ENCODE data around the gene MACROD1.

MACROD1 gene

DNA sequence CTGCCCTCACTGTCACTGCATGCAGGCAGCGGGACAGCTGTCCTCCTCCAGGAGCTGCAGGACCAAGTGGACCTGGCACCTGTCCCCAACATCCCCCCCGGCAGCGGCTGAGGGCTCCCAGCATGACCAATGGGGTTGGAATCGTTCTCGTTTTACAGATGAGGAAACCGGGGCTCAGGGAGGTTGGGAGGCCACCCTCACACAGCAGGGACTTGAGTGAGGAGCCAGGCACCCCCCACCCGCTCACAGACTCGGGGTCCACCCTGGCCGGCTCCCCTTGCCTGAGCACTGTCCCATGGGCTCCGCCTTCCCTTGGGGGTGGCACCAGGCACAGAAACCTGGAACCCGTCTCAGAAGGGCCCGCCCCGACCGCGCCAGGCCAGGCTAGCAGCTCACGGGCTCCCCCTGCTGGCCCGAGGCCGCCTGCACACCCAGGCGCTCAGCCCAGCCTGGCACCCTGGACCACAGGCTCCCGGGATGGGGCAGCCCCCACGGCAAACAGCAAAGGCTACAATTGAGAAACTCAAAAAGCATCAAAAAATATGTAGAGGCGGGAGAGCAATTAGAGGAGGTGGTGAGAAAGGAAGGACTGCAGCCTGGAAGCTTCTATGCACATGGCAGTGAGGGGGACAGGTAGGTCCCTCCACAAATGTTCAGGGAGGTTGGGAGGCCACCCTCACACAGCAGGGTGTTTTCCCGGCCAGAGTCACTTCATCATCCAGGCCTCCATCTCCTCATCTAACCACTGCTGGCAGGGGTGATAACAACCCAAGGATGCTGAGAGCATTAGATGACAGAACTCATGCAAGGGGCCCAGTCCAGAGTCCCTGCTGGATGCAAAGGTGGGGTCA is 12.8 kb downstream of the MACROD1 start:
- Histone ChIP-seq H3K4me1 (ENCODE audit: control insufficient read depth, insufficient read depth, low read length, poor library complexity, severe bottlenecking) (peaks cover 5% of the 10 kb centered on the region), H3K27ac (ENCODE audit: insufficient read depth, low read length, poor library complexity, severe bottlenecking) (no peak overlapping the region), H3K4me3 (ENCODE audit: insufficient read depth, low read depth, low read length, poor library complexity, severe bottlenecking) (no peak overlapping the region)

DNA sequence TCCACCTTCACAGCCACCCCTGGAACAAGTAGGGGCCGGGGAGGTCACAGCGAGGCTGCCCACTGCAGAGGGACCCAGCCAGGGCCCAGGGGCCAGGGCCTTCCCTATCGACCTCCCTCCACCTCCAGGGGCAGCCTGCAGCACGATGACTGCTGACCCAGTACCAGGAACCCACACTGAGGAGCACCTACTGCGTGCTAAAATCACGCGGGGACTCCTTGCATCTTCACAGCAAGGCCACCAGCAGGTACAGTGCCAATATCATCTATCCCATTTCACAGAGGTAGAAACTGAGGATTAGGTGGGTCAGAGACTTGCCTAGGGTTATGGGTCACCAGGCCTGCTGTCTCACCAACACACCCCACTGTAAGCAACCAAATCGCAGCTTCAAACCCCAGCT is 14.6 kb downstream of the MACROD1 start:
- no peaks in the 10 kb centered on the region for H3K36me3 ChIP-seq (ENCODE audit: control insufficient read depth, insufficient read depth, low read length)
- H3K4me1 ChIP-seq (ENCODE audit: control insufficient read depth, insufficient read depth, low read length, poor library complexity, severe bottlenecking), result peaks cover 5% of the 10 kb centered on the region
- no peak overlapping the region for H3K4me3 ChIP-seq (ENCODE audit: insufficient read depth, low read depth, low read length, poor library complexity, severe bottlenecking)
- no peak for DNase-seq
- no peaks in the 10 kb centered on the region for H3K27me3 ChIP-seq (replicated peaks; ENCODE audit: control insufficient read depth, insufficient read depth, low read length, poor library complexity, severe bottlenecking)
- no peaks in the 10 kb centered on the region for H3K9me3 ChIP-seq (ENCODE audit: control insufficient read depth, low read length)
- H3K27ac ChIP-seq (ENCODE audit: insufficient read depth, low read length, poor library complexity, severe bottlenecking), result no peak overlapping the region

More for the DNA sequence above, 12.8 kb downstream of the MACROD1 start:
- peak; percentile 38 to 53 (median 43) for DNase-seq
- no peaks in the 10 kb centered on the region for H3K36me3 ChIP-seq (ENCODE audit: control insufficient read depth, insufficient read depth, low read length)
- H3K9me3 ChIP-seq (ENCODE audit: control insufficient read depth, low read length), result no peaks in the 10 kb centered on the region
- no peaks in the 10 kb centered on the region for H3K27me3 ChIP-seq (replicated peaks; ENCODE audit: control insufficient read depth, insufficient read depth, low read length, poor library complexity, severe bottlenecking)

DNA sequence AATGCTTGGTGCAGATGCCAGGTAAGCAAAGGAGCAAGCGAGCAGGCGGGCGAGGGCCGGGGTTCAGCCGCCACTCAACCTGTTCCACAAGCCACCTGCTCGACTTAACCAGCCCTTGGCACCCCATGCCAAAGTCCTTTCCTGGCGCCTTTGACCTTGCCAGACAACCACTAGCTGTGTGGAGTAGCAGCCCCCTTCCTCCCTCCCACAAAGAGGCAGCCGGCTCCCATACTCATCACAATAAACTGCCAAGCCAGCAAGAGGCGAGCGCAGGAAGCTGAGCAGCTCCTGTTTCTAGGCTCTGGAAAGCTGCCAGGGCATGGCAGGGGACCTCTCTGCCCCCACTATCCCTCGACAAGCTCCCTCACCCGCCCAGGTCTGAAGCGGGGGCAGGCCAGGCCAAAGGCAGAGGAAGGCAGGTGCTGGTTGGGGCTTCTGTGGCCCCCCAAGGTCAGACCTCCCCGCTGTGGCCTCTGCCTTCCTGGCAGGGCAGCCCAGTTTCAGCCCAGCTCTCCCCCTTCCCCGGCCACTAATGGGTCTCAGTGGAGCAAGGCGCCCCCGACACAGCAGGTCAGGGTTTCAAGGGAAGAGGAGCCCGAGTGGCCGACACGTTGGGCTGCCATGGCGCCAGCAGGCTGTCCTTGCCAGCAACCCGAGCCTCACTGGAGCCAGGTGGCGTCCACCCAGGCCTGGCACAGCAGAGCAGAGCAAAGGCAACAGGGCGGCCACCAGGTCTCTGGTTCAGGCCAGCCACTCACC is 15.3 kb downstream of the MACROD1 start:
- Histone ChIP-seq H3K27me3 (replicated peaks; ENCODE audit: control insufficient read depth, insufficient read depth, low read length, poor library complexity, severe bottlenecking) (no peaks in the 10 kb centered on the region), H3K4me1 (ENCODE audit: control insufficient read depth, insufficient read depth, low read length, poor library complexity, severe bottlenecking) (peaks cover 5% of the 10 kb centered on the region), H3K36me3 (ENCODE audit: control insufficient read depth, insufficient read depth, low read length) (no peaks in the 10 kb centered on the region), H3K9me3 (ENCODE audit: control insufficient read depth, low read length) (no peaks in the 10 kb centered on the region), H3K4me3 (ENCODE audit: insufficient read depth, low read depth, low read length, poor library complexity, severe bottlenecking) (no peak overlapping the region), H3K27ac (ENCODE audit: insufficient read depth, low read length, poor library complexity, severe bottlenecking) (no peak overlapping the region)
- no peak for DNase-seq

DNA sequence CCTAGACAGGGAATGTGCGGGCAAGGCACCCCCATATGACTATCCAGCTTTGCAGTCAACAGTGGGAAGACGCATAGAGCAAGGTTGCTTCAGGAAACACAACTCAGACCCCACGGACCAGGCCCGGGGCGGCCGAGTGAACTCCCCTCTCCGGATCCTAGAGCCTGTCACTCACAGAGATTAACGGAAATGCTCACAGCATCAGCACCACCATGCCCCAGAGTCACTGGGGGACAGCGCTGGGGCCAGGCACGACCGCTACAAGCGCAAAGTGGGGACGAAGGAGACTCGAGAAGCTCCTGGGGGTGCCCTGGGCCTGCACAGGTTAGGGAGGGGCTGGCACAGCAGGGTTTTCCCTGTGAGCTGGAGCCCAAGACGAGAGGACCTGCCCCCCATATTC is 15.9 kb downstream of the MACROD1 start:
- Histone ChIP-seq H3K36me3 (ENCODE audit: control insufficient read depth, insufficient read depth, low read length) (no peaks in the 10 kb centered on the region), H3K27ac (ENCODE audit: insufficient read depth, low read length, poor library complexity, severe bottlenecking) (no peak overlapping the region), H3K4me3 (ENCODE audit: insufficient read depth, low read depth, low read length, poor library complexity, severe bottlenecking) (no peak overlapping the region), H3K9me3 (ENCODE audit: control insufficient read depth, low read length) (no peaks in the 10 kb centered on the region), H3K27me3 (replicated peaks; ENCODE audit: control insufficient read depth, insufficient read depth, low read length, poor library complexity, severe bottlenecking) (no peaks in the 10 kb centered on the region), H3K4me1 (ENCODE audit: control insufficient read depth, insufficient read depth, low read length, poor library complexity, severe bottlenecking) (peaks cover 5% of the 10 kb centered on the region)
- DNase-seq, result no peak

DNA sequence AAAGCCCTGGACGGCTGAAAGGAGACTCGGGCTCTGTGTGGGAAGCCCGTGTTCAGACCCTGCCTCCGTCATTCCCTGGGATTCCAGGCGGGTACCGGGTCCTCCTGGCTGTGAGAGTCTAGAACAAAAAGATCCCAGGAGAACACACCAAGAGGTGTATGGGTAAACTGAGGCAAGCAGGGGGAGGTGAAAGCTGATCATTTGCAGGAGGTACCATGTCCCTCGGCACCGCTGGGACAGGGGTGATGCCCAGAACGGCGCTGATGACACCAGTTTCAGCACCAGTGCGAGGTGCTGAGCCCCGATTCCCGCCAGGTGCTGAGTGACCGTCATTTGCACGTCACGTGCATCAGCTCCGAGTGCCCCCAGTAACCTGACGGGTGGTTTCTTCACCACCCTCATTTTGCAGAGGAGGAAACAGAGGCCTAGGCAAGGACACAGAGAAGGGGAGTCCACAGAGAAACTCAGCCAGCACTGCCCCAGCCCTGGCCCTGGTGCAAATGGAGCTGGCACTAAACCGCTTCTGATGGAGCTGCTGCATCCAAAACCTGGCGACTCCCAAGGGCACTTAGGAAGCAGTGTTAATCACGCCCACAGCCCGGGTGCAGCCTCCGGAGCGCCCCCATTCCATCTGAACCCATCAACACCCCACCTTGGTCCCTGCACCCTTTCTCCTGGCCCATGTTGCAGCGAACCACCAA is 16.8 kb downstream of the MACROD1 start:
- DNase-seq, result no peak
- Histone ChIP-seq H3K9me3 (ENCODE audit: control insufficient read depth, low read length) (no peaks in the 10 kb centered on the region), H3K27ac (ENCODE audit: insufficient read depth, low read length, poor library complexity, severe bottlenecking) (no peak overlapping the region), H3K4me1 (ENCODE audit: control insufficient read depth, insufficient read depth, low read length, poor library complexity, severe bottlenecking) (peaks cover 5% of the 10 kb centered on the region), H3K27me3 (replicated peaks; ENCODE audit: control insufficient read depth, insufficient read depth, low read length, poor library complexity, severe bottlenecking) (no peaks in the 10 kb centered on the region), H3K4me3 (ENCODE audit: insufficient read depth, low read depth, low read length, poor library complexity, severe bottlenecking) (no peak overlapping the region), H3K36me3 (ENCODE audit: control insufficient read depth, insufficient read depth, low read length) (no peaks in the 10 kb centered on the region)

DNA sequence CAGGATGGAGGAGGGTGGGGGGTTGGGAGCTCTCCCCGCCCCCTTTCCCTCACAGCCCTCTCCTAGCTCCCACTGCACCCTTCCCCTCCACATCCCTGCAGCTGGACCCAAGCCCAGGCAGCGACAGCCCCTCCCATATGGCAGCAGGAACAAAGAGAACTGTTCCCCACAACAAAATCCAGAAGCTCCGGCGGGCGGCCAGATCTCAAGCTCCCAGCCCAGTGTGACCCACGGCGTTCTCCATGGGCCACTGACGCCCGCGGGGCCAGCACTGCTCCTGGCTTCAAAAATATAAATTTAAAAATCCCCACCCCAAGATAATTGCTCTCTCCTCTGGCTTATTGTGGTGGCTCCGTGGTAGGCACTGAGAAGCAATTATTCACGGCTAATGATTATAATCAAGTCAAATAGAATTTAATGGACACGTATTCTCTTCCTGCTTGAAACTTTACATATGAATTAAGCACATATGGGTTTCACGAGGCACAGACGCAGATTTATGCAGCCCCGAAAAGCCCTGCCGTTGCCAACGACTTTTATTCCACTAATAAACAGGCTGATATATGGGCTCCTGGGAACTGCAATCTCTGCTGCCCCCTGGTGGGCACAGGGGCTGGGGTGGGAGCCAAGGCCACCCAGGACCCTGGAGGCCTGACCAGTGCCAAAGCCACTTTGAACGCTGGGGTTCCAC is 17.5 kb downstream of the MACROD1 start:
- Histone ChIP-seq H3K27ac (ENCODE audit: insufficient read depth, low read length, poor library complexity, severe bottlenecking) (no peak overlapping the region), H3K36me3 (ENCODE audit: control insufficient read depth, insufficient read depth, low read length) (no peaks in the 10 kb centered on the region), H3K9me3 (ENCODE audit: control insufficient read depth, low read length) (no peaks in the 10 kb centered on the region), H3K4me1 (ENCODE audit: control insufficient read depth, insufficient read depth, low read length, poor library complexity, severe bottlenecking) (peaks cover 4% of the 10 kb centered on the region), H3K27me3 (replicated peaks; ENCODE audit: control insufficient read depth, insufficient read depth, low read length, poor library complexity, severe bottlenecking) (no peaks in the 10 kb centered on the region), H3K4me3 (ENCODE audit: insufficient read depth, low read depth, low read length, poor library complexity, severe bottlenecking) (no peak overlapping the region)
- DNase-seq, result peak; percentile 43 to 60 (median 52)

DNA sequence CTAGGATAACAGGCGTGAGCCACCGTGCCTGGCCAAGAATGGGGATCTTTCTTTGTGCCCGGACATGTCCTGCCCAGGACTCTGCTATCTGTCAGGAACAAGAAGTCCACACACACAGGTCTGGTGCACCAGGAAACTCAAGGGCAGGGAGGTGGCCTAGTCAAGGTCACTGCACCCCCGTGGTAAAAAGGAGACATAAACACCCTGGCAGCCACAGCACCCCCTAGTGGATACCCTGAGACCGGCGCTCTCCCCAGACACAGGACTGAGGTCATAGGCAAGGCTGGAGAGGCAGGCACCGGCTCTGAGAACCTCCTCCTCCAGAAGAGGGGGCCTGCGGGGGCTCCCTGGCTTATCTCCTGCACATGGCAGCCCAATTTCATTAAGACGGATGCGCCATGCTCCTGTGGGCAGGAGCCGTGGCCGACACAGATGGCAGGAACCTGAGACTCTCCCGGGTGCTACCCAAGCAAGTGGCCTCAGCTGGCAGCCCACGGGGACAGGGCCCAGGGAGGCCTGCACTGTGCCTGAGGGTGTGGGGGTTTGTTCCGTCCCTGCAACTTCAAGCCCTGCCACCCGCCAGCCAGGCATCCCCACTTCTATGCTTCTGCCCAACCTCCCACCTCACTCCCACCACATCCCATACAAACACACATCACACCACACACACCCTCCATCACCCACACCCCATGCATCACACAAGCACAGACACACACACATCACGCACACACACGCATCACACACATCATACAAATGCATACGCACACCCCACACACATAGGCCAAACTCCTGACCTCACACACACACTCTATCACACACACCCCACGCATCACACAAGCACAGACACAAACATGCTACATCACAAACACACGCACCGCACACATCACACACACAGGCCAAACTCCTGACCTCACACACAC is 19.6 kb downstream of the MACROD1 start:
- no peak overlapping the region for H3K27ac ChIP-seq (ENCODE audit: insufficient read depth, low read length, poor library complexity, severe bottlenecking)
- H3K27me3 ChIP-seq (replicated peaks; ENCODE audit: control insufficient read depth, insufficient read depth, low read length, poor library complexity, severe bottlenecking), result no peaks in the 10 kb centered on the region
- DNase-seq, result peak; percentile 21 to 41 (median 31)
- H3K4me1 ChIP-seq (ENCODE audit: control insufficient read depth, insufficient read depth, low read length, poor library complexity, severe bottlenecking), result no peaks in the 10 kb centered on the region
- H3K36me3 ChIP-seq (ENCODE audit: control insufficient read depth, insufficient read depth, low read length), result no peaks in the 10 kb centered on the region
- no peak overlapping the region for H3K4me3 ChIP-seq (ENCODE audit: insufficient read depth, low read depth, low read length, poor library complexity, severe bottlenecking)
- no peaks in the 10 kb centered on the region for H3K9me3 ChIP-seq (ENCODE audit: control insufficient read depth, low read length)

DNA sequence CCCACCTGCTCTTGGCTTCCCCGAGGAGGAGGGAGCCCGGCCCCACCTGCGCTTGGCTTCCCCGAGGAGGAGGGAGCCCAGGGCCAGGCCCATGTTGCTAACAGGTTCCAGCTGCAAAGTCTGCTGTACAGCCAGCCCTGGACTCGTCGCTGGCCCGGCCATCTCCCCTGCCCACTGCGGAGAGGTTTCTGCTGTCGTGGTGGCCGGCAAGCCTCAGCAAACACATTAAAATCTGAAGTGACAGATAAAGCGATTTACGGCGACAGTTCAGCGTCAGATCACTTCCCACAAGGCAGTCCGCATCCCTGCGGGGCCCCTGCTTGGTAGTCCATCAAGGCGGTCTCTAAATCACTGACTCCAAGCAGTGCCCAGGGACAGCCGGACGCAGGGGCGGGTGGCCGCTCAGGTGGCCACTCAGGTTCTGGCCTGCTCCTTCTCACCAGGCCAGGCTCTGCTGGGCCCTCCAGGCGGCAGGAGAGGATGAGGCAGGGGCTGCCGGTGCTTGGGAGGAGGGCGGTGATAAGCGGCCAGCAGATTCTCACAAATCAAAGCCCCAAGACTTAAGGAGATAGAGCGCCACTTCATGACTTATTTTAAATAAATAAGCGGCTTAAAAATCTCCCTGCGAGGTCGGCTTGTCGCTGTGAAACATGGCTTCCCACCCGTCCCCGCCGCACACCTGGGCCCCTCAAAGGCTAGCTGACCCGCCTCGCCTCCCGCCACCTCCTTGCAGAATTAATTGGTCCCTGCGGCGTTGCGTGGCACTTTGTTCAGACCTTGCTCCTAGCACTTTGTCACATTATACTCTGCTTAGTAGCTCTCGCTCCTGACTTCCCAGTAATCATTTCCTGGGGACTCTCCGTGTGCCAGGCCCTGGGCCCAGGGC is 21.1 kb downstream of the MACROD1 start:
- no peak overlapping the region for H3K27ac ChIP-seq (ENCODE audit: insufficient read depth, low read length, poor library complexity, severe bottlenecking)
- H3K36me3 ChIP-seq (ENCODE audit: control insufficient read depth, insufficient read depth, low read length), result no peaks in the 10 kb centered on the region
- H3K4me3 ChIP-seq (ENCODE audit: insufficient read depth, low read depth, low read length, poor library complexity, severe bottlenecking), result no peak overlapping the region
- no peaks in the 10 kb centered on the region for H3K9me3 ChIP-seq (ENCODE audit: control insufficient read depth, low read length)
- H3K4me1 ChIP-seq (ENCODE audit: control insufficient read depth, insufficient read depth, low read length, poor library complexity, severe bottlenecking), result no peaks in the 10 kb centered on the region
- DNase-seq, result no peak
- H3K27me3 ChIP-seq (replicated peaks; ENCODE audit: control insufficient read depth, insufficient read depth, low read length, poor library complexity, severe bottlenecking), result no peaks in the 10 kb centered on the region

Data from effector memory CD4-positive, alpha-beta T cell (primary cell).